H1 (cell line): Measurements from ENCODE around the gene BAIAP2. TPM values are rescaled to one million over a fixed set of nuclear protein-coding genes. Genes with fewer than 3 reads are reported as not detected.

Source experiments
- CREB1 ChIP-seq: IDR thresholded peaks from 2 replicates; pipeline ENCODE4 v1.6.1; 2012; ENCODE audit warnings: inconsistent platforms
- E2F6 ChIP-seq: IDR thresholded peaks from 2 replicates; pipeline ENCODE4 v1.6.1; 2012; ENCODE audit warnings: inconsistent platforms
- EGR1 ChIP-seq: IDR thresholded peaks from 2 replicates; pipeline ENCODE4 v1.6.1; 2011; ENCODE audit warnings: low read depth, low read length, borderline replicate concordance
- POU5F1 ChIP-seq: IDR thresholded peaks from 2 replicates; pipeline ENCODE4 v1.6.1; 2011; ENCODE audit warnings: low read depth, mild to moderate bottlenecking, low read length, moderate library complexity
- RBBP5 ChIP-seq: IDR thresholded peaks from 2 replicates; pipeline ENCODE4 v1.7.1; 2012; ENCODE audit warnings: low read depth, mild to moderate bottlenecking, inconsistent platforms, low read length, moderate library complexity, borderline replicate concordance
- SRF ChIP-seq: IDR thresholded peaks from 2 replicates; pipeline ENCODE4 v1.6.1; 2011; ENCODE audit warnings: mild to moderate bottlenecking, low read depth, low read length, moderate library complexity
- TEAD4 ChIP-seq: IDR thresholded peaks from 2 replicates; pipeline ENCODE4 v1.6.1; 2012; ENCODE audit warnings: low read depth, low read length, inconsistent platforms, mixed read lengths
- YY1 ChIP-seq: IDR thresholded peaks from 2 replicates; pipeline ENCODE4 v1.6.1; 2011; ENCODE audit warnings: low read depth, mild to moderate bottlenecking, low read length
- polyA plus RNA-seq, 7 experiments: library from polyadenylated mRNA; depleted of rRNA in 3 of 7; stranded (reverse) in 5 of 7; unstranded in 2 of 7; fragments of >200 nt in 5 of 7; fragments of 200-250 nt in 2 of 7; gene quantifications; 1 replicate in 5 of 7; 2 replicates in 1 of 7; 4 replicates in 1 of 7; pipeline versions ENCODE4 v1.2.1 to v1.2.3, GENCODE V29; 2011 to 2013; ENCODE audit warnings: missing spikeins in 2 of 7, mixed read lengths in 2 of 7
- total RNA-seq: library from RNA; stranded (reverse); fragmentation: NEBNext Ultra II Directional; extraction: Animal tissue kit (Norgen Biotek cat#: 25700); gene quantifications from 2 replicates; pipeline ENCODE4 v1.2.1, GENCODE V29; 2021

Gene BAIAP2
- total and polyA plus RNA-seq, 2 of the 8 experiments (the other 6 are each of a cell fraction or from before 2014, with no cell fraction given) = 10.0 to 22.8 TPM

GRCh38 chr17:81033535-81034167 is 1.3 kb upstream of the BAIAP2 start (continued):
- TF ChIP-seq RBBP5 = no peak
- TF ChIP-seq TEAD4 = no peak
- TF ChIP-seq CREB1 = no peak
- TF ChIP-seq EGR1 = no peak
- no peak for TF ChIP-seq E2F6
- no peak for TF ChIP-seq SRF
- no peak for TF ChIP-seq YY1
- no peak for TF ChIP-seq POU5F1
